HG03060 (cell line): Measurements from ENCODE around the gene ELANE.
"Not testable (repeated sequence)": the region's sequence is repeated elsewhere in the genome, so short reads cannot be mapped to it uniquely, and the experiment has no call there.

Experiments
- ATAC-seq: cut with Tn5 transposase; IDR thresholded peaks from one replicate; pipeline ENCODE4 v1.9.1; 2021; ENCODE audit warnings: low read depth, moderate number of reproducible peaks; ENCODE audit not compliant: unreplicated experiment

The ELANE gene

DNA sequence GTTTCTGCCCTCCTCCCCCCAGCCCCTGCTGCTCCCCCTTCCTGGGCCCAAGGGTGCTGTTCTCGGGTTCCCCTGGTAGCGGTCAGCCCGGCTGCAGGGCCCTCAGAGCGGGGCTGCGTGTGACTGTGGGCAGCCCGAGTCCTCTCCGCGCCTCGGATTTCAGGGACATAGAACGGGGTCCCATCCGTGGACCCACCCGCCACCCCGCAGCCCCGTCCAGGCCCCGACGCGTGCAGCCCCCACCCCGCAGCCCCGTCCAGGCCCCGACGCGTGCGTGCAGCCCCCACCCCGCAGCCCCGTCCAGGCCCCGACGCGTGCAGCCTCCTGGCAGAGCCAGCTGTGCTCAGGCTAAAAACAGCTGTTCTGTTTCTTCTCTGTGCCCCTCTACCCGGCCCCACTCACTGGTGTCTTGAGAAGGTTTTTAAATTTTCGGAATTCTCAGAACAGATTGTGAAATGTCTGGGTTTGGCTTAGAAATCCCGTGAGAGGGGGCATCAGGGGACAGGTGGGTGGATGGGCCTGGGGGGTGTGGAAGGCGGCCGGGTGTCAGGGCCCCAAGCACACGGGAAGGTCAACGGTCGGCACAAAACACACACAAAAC lies 16.8 kb upstream of the ELANE start:
- no peak for ATAC-seq

- ATAC-seq, result no peak
Observed at GRCh38 chr19:840519-841206, 11.4 kb upstream of the ELANE start, which contains the start of gene PRTN3. PRTN3 (plus strand) TSS chr19:840999; CDS start chr19:841009, 10 bp downstream.

- ATAC-seq, result not testable (repeated sequence)
Observed at GRCh38 chr19:842802-843179, 9.3 kb upstream of the ELANE start.

DNA sequence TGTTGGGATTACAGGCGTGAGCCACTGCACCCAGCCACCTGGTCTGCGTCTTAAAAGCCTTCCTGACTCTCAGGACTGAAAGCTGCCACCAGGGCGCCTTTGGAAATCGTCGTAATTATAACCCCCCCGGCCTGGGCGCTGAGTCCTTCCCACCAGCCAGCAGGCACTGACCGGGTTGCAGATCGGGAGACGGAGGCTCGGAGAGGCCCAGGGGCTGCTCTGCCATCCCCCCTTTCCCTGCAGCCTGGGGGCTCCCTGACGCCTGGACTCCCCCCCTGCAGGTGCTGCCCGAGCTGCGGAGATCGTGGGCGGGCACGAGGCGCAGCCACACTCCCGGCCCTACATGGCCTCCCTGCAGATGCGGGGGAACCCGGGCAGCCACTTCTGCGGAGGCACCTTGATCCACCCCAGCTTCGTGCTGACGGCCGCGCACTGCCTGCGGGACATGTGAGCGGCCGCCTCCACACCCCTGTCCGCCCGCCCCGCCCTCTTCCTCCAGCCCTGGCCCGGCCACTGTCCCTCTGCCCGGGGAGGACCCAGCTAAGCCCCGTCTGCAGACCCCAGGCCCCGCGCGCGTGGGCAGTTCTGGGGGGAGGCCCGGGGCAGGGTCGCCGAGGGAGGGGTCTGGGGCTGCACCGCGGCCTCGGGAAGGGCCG lies 8.8 kb upstream of the ELANE start:
- ATAC-seq, result no peak

DNA sequence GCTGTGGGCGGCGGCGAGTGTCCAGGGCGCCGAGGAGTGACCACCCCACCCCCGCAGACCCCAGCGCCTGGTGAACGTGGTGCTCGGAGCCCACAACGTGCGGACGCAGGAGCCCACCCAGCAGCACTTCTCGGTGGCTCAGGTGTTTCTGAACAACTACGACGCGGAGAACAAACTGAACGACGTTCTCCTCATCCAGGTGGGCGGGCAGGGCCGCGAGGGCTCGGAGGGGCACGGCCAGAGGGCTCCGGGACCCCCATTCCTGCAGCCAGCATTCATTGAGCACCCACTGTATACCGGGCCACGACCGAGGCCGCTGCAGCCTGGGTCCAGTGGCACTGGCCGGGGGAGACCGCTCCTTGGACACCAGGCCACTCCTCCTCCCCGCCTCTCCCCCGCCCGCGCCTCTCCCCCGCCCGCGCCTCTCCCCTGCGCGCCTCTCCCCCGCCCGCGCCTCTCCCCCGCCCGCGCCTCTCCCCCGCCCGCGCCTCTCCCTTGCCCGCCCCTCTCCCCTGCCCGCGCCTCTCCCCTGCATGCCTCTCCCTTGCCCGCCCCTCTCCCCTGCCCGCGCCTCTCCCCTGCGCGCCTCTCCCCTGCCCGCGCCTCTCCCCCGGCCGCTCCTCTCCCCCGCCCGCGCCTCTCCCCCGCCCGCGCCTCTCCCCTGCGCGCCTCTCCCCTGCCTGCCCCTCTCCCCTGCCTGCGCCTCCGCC lies 8.1 kb upstream of the ELANE start:
- no peak for ATAC-seq

- ATAC-seq, result no peak
Observed at GRCh38 chr19:844546-844971, 7.5 kb upstream of the ELANE start.

DNA sequence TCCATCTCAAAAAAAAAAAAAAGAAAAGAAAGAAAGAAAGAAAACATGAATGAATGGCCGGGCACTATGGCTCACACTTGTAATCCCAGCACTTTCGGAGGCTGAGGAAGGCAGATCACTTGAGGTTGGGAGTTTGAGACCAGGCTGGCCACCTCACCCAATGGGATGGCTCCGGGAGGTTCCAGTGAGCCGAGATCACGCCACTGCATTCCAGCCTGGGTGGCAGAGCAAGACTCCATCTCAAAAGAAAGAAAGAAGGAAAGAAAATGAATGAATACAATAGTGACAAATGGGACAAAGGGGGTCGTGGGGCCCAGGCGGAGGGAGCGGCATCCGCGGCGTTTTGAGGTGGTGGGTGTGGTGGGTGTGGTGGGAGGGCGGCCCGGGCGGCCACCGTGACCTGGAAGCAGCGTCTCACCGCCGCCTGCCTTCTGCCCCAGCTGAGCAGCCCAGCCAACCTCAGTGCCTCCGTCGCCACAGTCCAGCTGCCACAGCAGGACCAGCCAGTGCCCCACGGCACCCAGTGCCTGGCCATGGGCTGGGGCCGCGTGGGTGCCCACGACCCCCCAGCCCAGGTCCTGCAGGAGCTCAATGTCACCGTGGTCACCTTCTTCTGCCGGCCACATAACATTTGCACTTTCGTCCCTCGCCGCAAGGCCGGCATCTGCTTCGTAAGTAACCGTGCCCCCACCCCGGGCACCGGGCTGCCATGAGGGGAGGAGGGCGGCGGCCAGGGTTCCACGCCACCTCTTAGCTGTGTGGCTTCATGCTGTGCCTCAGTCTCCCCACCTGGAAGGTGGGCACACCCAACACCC lies 6.2 kb upstream of the ELANE start:
- ATAC-seq, result no peak

GRCh38 chr19:848386-848921 lies 3.6 kb upstream of the ELANE start:
- ATAC-seq, result no peak

DNA sequence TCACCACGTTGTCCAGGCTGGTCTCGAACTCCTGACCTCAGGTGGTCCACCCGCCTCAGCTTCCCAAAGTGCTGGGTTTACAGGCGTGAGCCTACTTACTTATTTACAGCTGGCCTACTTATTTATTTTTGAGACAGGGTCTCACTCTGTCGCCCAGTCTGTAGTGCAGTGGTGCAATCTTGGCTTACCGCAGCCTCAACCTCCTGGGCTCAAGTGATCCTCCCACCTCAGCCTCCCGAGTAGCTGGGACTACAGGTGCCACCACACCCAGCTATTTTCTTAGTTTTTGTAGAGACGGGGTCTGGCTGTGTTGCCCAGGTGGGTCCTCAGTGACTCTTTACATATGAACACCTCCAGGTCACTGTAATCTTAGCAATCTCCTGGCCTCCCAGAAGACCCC lies 2.9 kb upstream of the ELANE start:
- ATAC-seq, result not testable (repeated sequence)

GRCh38 chr19:850221-850978 lies 1.7 kb upstream of the ELANE start:
- no peak for ATAC-seq

DNA sequence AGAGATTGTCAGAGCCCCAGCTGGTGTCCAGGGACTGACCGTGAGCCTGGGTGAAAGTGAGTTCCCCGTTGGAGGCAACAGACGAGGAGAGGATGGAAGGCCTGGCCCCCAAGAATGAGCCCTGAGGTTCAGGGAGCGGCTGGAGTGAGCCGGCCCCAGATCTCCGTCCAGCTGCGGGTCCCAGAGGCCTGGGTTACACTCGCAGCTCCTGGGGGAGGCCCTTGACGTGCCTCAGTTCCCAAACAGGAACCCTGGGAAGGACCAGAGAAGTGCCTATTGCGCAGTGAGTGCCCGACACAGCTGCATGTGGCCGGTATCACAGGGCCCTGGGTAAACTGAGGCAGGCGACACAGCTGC lies 1.1 kb upstream of the ELANE start:
- no peak for ATAC-seq

GRCh38 chr19:853014-853585 lies 997 bp downstream of the ELANE start:
- ATAC-seq, result no peak

DNA sequence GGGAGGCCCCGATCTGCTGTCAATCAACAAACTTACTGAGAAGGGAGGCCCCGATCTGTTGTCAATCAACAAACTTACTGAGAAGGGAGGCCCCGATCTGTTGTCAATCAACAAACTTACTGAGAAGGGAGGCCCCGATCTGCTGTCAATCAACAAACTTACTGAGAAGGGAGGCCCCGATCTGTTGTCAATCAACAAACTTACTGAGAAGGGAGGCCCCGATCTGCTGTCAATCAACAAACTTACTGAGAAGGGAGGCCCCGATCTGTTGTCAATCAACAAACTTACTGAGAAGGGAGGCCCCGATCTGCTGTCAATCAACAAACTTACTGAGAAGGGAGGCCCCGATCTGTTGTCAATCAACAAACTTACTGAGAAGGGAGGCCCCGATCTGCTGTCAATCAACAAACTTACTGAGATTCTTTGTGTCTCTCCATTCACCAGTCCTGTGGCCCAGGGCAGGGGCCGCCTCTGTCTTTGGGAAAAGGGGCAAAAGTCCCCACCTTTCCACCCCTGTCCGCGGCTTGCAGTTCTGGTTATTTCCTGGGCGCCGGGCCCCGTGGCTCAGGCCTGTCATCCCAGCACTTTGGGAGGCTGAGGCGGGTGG lies 1.6 kb downstream of the ELANE start:
- ATAC-seq, result not testable (repeated sequence)

DNA sequence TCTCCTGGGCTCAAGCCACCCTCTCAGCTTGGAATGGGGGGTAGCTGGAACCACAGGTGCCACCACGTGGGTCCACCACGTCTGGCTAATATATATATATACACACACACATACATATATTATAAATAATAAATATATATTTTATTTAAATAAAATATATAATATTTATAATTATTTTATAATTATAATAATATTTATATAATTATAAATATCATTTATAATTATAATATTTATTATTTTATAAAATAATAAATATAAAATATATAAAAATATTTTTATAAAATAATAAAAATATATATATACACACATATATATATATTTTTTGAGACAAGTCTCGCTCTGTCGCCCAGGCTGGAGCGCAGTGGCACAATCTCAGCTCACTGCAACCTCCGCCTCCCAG lies 2.4 kb downstream of the ELANE start:
- no peak for ATAC-seq

GRCh38 chr19:855142-855541 lies 3.0 kb downstream of the ELANE start:
- no peak for ATAC-seq

DNA sequence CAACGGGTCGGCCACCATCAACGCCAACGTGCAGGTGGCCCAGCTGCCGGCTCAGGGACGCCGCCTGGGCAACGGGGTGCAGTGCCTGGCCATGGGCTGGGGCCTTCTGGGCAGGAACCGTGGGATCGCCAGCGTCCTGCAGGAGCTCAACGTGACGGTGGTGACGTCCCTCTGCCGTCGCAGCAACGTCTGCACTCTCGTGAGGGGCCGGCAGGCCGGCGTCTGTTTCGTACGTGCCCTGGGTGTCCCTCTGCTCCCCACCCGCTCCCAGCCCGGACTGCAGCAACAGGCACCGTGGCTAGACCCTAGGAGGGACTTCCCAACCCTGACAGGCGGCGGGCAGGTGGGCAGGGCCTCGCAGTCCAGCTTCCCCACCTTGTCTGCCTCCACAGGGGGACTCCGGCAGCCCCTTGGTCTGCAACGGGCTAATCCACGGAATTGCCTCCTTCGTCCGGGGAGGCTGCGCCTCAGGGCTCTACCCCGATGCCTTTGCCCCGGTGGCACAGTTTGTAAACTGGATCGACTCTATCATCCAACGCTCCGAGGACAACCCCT lies 3.5 kb downstream of the ELANE start:
- no peak for ATAC-seq

GRCh38 chr19:858284-858683 lies 6.2 kb downstream of the ELANE start:
- no peak for ATAC-seq
